Activated naive CD4-positive, alpha-beta T cell treated with anti-CD3 and anti-CD28 coated beads for 36 hours (primary cell): Measurements from ENCODE around the gene ACAP3. TPM values are rescaled to one million over a fixed set of nuclear protein-coding genes. Genes with fewer than 3 reads are reported as not detected.

Experiments used
- CTCF ChIA-PET: fragments of 350-600 bp; sonication (Branson Sonifier 250); formaldehyde crosslinking; loops from one replicate; lab custom pipeline; 2021; ENCODE audit warnings: antibody characterized with exemption; lab: Charles Lee
- DNase-seq: peaks from one replicate; pipeline ENCODE4 v3.0.0-alpha.2; 2020
- H3K27ac Mint-ChIP-seq: one replicate; pipeline ENCODE4 v1.8.0; 2021; ENCODE audit warnings: mild to moderate bottlenecking, mixed read lengths
- H3K27me3 Mint-ChIP-seq: one replicate; pipeline ENCODE4 v1.8.0; 2021; ENCODE audit warnings: low read depth, mixed read lengths
- H3K36me3 Mint-ChIP-seq: one replicate; pipeline ENCODE4 v1.8.0; 2021; ENCODE audit warnings: low read depth, mixed read lengths
- H3K4me1 Mint-ChIP-seq: one replicate; pipeline ENCODE4 v1.8.0; 2021; ENCODE audit warnings: low read depth, mixed read lengths
- H3K4me3 Mint-ChIP-seq: one replicate; pipeline ENCODE4 v1.8.0; 2021; ENCODE audit warnings: mild to moderate bottlenecking, moderate library complexity, mixed read lengths
- H3K9me3 Mint-ChIP-seq: one replicate; pipeline ENCODE4 v1.8.0; 2021; ENCODE audit warnings: mixed read lengths
- intact Hi-C: fragments of 100-400 bp; cut with micrococcal nuclease; formaldehyde crosslinking; loops from one replicate; pipeline ENCODE4 v1.15.1; 2023
- total RNA-seq, 2 experiments: library from RNA; stranded (reverse); gene quantifications; one replicate each; pipeline ENCODE4 v1.2.3, GENCODE V29; 2021

Gene ACAP3
- total RNA-seq, 2 experiments from 2014 or later: 24.1 to 25.3 TPM

DNA sequence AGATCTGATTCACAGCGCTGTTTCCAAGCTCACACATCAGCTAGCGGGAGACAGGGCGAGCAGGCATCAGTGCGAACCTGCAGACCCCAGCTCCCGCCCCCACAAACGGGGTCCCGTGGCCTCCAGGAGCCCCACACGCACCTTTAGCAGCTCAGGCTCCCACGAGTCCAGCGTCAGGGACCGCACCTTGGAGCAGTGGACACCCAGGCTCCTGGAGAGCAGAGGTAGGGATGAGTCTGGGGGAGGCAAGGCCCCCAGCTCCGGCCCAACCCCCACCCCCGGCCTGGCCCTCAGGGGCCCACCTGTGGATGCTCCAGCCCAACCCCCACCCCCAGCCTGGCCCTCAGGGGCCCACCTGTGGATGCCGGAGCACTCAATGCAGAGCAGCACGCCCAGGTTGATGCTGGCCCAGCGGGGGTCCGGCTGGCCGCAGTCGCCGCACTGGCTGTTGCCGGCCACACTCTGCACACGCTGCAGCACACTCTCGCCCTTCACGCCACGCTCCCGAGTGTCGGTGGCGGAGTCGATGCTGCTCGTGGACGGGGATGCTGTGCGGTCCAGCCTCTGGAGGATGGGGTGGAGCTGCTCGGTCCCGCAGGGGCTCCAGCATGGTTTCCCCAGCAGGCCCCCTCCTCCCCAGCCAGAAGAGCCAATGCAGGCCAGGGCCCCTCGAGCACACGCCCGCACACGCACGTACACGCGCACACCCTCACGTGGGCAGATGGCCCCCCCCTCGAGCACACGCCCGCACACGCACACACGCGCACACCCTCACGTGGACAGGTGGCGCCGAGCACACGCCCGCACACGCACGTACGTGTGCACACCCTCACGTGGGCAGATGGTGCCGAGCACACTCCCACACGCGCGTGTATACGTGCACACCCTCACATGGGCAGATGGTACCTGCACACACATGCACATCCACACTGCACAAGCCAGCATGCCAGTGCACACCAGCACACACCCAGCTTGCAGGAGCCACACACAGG lies 11.4 kb downstream of the ACAP3 start:
- no peaks in the 10 kb centered on the region for H3K9me3 Mint-ChIP-seq
- CTCF ChIA-PET: no interaction called here
- intact Hi-C loops: no loop called here
- H3K27me3 Mint-ChIP-seq: no peaks in the 10 kb centered on the region
- DNase-seq: no peak
- no peaks in the 10 kb centered on the region for H3K4me1 Mint-ChIP-seq
- no peaks in the 10 kb centered on the region for H3K36me3 Mint-ChIP-seq
- H3K27ac Mint-ChIP-seq: no peak overlapping the region
- H3K4me3 Mint-ChIP-seq: no peak overlapping the region

DNA sequence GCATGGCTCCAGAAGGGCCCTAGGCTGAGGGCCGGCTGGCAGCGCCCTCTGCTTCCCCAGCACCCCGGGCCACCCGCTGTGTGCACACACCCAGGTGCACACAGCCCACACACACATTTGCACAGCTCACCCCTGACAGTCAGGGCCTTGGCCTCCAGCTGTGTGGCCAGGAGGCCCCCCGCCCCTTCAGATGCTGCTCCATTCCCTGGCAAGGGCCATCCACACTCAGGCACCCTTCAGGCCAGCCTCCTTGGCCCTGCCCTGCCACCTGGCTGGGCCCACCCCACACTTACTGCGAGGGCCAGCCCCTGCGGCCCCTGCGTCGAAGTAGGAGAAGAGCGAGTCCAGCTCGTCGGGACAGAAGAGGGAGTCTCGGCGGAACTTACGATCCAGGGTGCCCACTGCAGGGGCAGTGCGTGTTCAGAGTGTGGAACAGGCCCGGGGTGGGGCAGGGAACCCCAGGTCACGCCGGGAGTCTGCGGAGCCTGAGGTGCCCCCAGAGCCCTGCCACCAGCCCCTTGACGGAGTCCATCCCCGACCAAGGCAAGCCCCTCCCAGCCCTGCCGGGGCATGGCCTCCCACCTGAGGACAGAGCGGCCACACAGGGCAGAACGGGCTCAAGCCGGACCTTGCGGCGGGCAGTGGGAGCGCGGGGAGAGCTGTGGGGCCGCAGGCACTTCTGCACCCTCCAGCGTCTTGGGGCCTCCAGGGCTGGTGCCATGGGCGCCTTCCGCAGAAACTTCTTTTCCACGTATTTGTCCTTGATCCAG lies 12.4 kb downstream of the ACAP3 start:
- Mint-ChIP-seq H3K4me3 (no peak overlapping the region), H3K9me3 (no peaks in the 10 kb centered on the region), H3K27me3 (no peaks in the 10 kb centered on the region), H3K36me3 (no peaks in the 10 kb centered on the region), H3K27ac (no peak overlapping the region), H3K4me1 (no peaks in the 10 kb centered on the region)
- CTCF ChIA-PET: interaction anchor here (0.5 kb wide), 1 partner anchor 311 kb away, joined by 3 read pairs; no protein-coding TSS in a partner anchor
- no peak for DNase-seq
- intact Hi-C loops: no loop called here

DNA sequence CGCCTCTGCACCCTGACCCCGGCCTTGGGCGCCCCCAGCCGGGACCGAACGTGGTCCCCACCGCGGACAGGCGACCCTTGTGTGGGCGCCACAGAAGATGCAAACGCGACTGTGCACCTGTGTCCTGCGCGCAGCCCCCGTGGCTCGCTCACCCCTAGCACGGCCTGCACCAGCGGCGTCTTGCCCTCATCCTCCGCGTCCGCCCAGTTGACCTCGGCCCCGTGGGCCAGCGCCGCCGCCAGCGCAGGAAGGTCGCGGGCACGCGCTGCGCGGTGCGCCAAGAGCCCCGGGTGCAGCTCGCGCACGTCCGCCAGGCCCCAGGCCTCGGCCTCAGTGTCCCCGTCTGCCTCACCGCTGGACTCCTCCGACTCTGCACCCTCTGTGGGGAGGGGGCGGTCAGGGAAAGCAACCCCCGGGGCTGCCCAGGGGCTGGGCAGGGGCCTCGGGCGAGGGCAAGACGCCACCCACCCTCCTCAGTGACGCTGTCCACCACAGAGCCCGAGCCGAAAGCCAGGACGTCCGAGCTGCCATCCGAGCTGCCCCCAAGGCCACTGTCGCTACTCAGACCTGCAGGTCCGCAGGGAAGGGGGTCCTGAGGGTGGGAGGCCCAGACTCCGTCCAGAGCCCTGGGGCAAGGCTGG lies 13.4 kb downstream of the ACAP3 start:
- no peaks in the 10 kb centered on the region for H3K4me1 Mint-ChIP-seq
- no peaks in the 10 kb centered on the region for H3K27me3 Mint-ChIP-seq
- intact Hi-C loops: loop anchor here (5.0 kb wide), 1 partner anchor 312 kb away; the partner anchor contains the start of gene PERM1
- H3K4me3 Mint-ChIP-seq: no peak overlapping the region
- H3K36me3 Mint-ChIP-seq: no peaks in the 10 kb centered on the region
- H3K27ac Mint-ChIP-seq: no peak overlapping the region
- H3K9me3 Mint-ChIP-seq: no peaks in the 10 kb centered on the region
- DNase-seq: no peak
- CTCF ChIA-PET: no interaction called here

DNA sequence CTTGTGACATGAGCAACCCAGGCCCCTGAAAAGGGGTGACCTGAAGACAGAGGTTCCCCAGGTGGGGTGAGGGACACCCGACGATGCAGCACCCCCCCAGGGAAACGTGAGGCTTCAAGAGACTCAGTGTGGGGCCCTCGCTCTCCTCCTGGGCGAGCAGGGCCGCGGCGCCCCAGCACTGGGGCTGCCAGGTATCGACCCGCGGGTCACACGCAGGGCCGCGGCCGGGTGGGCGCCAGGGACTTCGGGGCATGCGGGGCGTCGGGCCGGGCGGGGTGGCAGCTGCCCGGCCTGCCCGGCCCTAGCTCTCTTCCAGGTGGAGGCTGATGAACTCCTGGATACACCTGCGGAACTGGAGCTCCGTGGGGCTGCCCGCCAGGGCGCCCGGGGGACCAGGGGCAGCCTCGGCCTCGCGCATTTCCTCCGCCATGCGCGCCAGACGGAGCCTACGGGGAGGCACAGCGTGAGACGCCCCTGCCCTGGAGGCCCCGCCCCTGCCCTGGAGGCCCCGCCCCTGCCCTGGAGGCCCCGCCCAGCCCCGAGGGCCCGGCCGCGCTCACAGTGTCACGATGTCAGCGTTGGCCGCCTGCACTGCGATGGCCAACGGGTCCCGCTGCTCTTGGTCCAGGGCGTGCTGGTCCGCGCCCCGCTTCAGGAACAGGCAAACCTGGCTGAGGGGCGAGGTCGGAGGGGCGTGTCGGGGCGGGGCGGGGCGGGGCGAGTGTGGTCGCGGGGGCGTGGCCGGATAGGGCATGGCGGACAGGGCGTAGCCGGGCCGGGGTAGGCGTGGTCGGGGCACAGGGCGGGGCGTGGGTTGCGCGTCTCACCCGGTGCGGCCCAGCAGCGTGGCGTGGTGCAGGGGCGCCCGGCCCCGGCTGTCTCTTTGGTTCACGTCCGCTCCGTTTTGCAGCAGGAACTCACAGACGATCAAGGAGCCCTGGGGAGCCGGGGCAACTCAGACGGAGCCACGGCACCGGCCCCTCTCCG lies 14.2 kb downstream of the ACAP3 start:
- H3K9me3 Mint-ChIP-seq: no peaks in the 10 kb centered on the region
- no peak overlapping the region for H3K4me3 Mint-ChIP-seq
- no peaks in the 10 kb centered on the region for H3K36me3 Mint-ChIP-seq
- intact Hi-C loops: loop anchor here (2.0 to 5.0 kb wide), 2 partner anchors 171 to 311 kb away; partner anchors contain the start of gene PERM1
- H3K27ac Mint-ChIP-seq: no peak overlapping the region
- H3K4me1 Mint-ChIP-seq: no peaks in the 10 kb centered on the region
- DNase-seq: no peak
- no peaks in the 10 kb centered on the region for H3K27me3 Mint-ChIP-seq
- CTCF ChIA-PET: no interaction called here

DNA sequence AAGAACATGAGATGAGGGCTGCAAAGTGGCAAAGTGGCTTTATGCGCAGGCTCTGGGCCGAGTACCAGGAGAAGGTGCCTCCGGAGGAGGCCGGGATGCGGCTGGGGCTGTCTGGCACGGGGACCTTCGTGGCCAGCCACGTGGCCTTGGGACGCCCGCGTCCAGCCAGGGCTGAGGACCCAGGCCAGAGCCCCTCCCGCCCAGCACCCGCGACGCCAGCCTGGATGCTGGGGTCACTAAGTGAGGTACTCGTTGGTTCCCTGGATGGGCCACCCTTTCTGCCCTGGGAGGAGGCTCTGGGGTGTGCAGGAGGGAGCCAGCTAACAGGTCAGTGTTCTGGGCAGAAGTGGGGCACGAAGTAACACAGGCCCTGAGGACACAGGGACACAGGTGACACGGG lies 14.9 kb downstream of the ACAP3 start:
- Mint-ChIP-seq H3K4me1 (no peaks in the 10 kb centered on the region), H3K27me3 (no peaks in the 10 kb centered on the region), H3K4me3 (no peak overlapping the region), H3K9me3 (no peaks in the 10 kb centered on the region), H3K27ac (no peak overlapping the region), H3K36me3 (no peaks in the 10 kb centered on the region)
- CTCF ChIA-PET: interaction anchor here (3.2 kb wide), 1 partner anchor 170 kb away, joined by 34 read pairs; no protein-coding TSS in a partner anchor
- no peak for DNase-seq
- intact Hi-C loops: loop anchor here (2.0 to 5.0 kb wide), 2 partner anchors 170 to 311 kb away; partner anchors contain the start of gene PERM1

DNA sequence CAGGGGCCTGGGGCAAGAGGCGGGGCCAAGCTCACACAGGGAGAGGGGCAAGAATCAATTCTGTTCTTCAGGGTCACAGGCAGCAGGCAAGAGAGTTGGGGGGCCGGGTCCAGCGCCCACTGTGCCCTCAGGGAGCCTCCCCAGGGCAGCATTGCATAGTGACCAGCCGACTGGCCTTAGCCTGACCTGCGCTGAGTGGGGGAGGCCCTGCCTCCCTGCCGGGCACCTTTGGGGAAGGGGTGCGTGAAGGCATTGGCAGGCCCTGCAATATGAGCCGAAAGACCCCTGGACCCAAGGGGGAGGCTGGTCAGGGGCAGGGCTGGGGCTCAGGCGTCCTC lies 15.3 kb downstream of the ACAP3 start:
- no peaks in the 10 kb centered on the region for H3K9me3 Mint-ChIP-seq
- no peak overlapping the region for H3K4me3 Mint-ChIP-seq
- no peaks in the 10 kb centered on the region for H3K27me3 Mint-ChIP-seq
- no peak overlapping the region for H3K27ac Mint-ChIP-seq
- intact Hi-C loops: loop anchor here (2.0 to 5.0 kb wide), 2 partner anchors 170 to 310 kb away; partner anchors contain the start of gene PERM1
- H3K36me3 Mint-ChIP-seq: no peaks in the 10 kb centered on the region
- H3K4me1 Mint-ChIP-seq: no peaks in the 10 kb centered on the region
- CTCF ChIA-PET: interaction anchor here (0.6 to 3.2 kb wide), 4 partner anchors 31 to 175 kb away, joined by 3 to 34 read pairs (median 5); no protein-coding TSS in a partner anchor
- no peak for DNase-seq

DNA sequence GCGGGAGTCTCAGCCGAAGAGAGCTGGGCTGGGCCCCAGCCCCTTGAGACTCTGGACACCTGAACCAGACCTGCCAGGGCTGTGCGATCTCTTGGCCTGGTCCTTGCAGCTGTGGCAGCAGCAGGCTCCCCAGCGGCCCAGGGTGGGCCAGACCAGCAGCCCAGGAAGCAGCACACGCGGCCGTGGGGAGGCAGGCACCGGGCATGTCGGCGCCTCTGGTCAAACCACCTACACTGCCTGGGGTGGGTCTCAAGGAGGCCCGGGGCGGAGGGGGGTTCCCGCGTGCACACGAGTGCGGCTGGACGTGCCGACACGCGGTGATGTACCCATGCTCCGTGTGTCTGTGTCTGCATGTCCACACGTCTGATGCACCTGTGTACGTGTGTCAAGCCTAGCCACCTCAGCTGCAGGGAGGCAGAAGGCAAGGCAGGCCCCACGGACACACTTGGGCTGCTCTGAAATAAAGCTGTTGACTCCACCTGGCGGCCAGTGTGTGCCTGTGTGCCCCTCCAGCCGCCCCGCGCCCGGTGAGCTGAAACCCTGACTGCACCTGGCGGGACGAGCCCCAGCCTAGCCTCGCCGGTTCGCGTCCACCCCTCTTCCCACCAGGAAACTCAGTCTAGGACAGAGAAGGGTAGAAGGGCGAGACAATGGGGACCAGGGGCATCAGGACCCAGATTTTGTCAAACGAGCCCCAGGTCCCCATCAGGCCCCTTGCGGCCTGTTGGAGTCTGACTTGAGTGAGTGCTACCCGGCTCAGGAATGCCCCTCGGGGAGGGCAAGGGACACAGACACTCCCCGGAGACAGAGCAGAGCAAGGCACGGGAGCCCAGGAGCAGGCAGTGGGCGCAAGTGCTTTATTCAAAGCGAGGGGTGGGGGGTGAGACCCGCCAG lies 15.9 kb downstream of the ACAP3 start:
- Mint-ChIP-seq H3K27me3 (no peaks in the 10 kb centered on the region), H3K4me1 (no peaks in the 10 kb centered on the region), H3K27ac (no peak overlapping the region), H3K4me3 (no peak overlapping the region), H3K36me3 (no peaks in the 10 kb centered on the region), H3K9me3 (no peaks in the 10 kb centered on the region)
- DNase-seq: peak; percentile 73
- CTCF ChIA-PET: interaction anchor here (0.6 to 3.2 kb wide), 8 partner anchors 10 to 308 kb away, joined by 3 to 34 read pairs (median 3); no protein-coding TSS in a partner anchor
- intact Hi-C loops: loop anchor here (2.0 to 5.0 kb wide), 2 partner anchors 169 to 309 kb away; partner anchors contain the start of gene PERM1

DNA sequence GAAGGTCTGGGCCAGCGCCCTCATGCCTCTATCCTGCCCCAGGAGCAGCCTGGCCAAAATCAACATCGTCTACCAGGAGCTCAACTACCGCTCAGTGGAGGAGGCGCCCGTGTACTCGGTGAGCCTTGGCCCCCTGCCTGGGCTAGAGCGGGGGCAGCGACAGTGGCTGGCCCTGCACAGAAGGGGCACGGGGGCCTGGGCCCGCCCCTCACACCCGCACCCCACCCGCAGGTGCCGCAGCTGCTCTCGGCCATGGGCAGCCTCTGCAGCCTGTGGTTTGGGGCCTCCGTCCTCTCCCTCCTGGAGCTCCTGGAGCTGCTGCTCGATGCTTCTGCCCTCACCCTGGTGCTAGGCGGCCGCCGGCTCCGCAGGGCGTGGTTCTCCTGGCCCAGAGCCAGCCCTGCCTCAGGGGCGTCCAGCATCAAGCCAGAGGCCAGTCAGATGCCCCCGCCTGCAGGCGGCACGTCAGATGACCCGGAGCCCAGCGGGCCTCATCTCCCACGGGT lies 16.7 kb downstream of the ACAP3 start:
- Mint-ChIP-seq H3K27me3 (no peaks in the 10 kb centered on the region), H3K4me3 (no peak overlapping the region), H3K27ac (no peak overlapping the region), H3K4me1 (no peaks in the 10 kb centered on the region), H3K9me3 (no peaks in the 10 kb centered on the region), H3K36me3 (no peaks in the 10 kb centered on the region)
- no peak for DNase-seq
- intact Hi-C loops: loop anchor here (5.0 kb wide), 1 partner anchor 309 kb away; the partner anchor contains the start of gene PERM1
- CTCF ChIA-PET: interaction anchor here (0.7 to 3.2 kb wide), 7 partner anchors 9 to 307 kb away, joined by 3 to 34 read pairs (median 3); no protein-coding TSS in a partner anchor

DNA sequence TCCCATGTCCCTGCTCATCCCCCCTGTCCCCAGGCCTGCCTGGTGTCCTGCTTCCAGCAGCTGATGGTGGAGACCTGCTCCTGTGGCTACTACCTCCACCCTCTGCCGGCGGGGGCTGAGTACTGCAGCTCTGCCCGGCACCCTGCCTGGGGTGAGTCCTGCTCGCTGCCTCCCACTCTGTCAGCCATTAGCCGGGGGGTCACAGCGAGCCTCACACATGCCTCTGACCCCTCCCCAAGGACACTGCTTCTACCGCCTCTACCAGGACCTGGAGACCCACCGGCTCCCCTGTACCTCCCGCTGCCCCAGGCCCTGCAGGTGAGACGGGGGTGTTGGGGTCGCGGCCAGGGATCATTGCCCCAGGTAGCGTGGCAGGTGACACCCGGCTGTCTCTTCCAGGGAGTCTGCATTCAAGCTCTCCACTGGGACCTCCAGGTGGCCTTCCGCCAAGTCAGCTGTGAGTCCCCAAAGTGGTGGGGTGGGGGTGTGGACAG lies 17.4 kb downstream of the ACAP3 start:
- CTCF ChIA-PET: interaction anchor here (3.2 kb wide), 1 partner anchor 168 kb away, joined by 34 read pairs; no protein-coding TSS in a partner anchor
- intact Hi-C loops: loop anchor here (5.0 kb wide), 1 partner anchor 308 kb away; the partner anchor contains the start of gene PERM1
- Mint-ChIP-seq H3K36me3 (no peaks in the 10 kb centered on the region), H3K9me3 (no peaks in the 10 kb centered on the region), H3K4me3 (no peak overlapping the region), H3K27me3 (no peaks in the 10 kb centered on the region), H3K4me1 (no peaks in the 10 kb centered on the region), H3K27ac (no peak overlapping the region)
- DNase-seq: peak; percentile 65
